GM12873 (cell line): ENCODE measurements around the gene UPK3A.

Experiments used
- TF ChIP-seq, protein P1 (sequence below): IDR thresholded peaks from 2 replicates; pipeline ENCODE4 v1.5.1; 2012; ENCODE audit warnings: low read depth, mild to moderate bottlenecking, moderate library complexity, low read length, control low read depth; ENCODE audit not compliant: insufficient read depth; ENCODE audit errors: missing control alignments

The UPK3A gene

DNA sequence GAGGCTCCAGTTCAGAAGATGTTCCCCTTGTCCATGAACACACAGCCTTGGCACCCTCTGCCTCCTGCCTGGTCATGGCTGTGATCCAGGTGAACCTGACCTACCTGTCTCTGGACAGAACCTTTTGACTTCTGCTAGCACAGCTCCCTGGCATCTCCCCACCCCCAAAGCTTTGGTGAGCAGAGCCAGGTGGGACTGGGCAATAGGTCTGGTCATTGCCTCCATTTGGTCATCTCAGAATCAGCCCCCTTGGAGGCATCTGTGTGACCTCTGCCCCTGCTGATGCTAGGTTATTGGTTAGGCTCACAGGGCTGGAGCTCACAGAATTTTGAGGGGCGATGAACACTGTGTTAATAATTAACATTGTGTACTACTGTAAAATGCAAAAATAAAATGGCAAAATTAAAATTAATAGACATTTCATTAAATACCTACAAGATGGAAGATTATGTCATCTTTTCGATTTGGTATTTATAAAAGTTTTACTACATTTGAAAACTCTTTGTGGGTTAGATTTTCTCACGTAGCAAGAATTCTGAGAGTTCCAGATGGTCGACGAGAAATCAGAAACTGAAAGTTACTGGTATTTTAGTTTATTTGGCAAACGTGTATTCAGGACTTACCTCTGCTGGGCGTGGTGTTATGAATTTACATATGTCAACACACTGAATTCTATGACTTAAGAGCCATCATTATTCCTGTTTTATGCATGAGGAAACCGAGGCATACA lies 35.8 kb upstream of the UPK3A start:
- TF ChIP-seq, protein P1, sequence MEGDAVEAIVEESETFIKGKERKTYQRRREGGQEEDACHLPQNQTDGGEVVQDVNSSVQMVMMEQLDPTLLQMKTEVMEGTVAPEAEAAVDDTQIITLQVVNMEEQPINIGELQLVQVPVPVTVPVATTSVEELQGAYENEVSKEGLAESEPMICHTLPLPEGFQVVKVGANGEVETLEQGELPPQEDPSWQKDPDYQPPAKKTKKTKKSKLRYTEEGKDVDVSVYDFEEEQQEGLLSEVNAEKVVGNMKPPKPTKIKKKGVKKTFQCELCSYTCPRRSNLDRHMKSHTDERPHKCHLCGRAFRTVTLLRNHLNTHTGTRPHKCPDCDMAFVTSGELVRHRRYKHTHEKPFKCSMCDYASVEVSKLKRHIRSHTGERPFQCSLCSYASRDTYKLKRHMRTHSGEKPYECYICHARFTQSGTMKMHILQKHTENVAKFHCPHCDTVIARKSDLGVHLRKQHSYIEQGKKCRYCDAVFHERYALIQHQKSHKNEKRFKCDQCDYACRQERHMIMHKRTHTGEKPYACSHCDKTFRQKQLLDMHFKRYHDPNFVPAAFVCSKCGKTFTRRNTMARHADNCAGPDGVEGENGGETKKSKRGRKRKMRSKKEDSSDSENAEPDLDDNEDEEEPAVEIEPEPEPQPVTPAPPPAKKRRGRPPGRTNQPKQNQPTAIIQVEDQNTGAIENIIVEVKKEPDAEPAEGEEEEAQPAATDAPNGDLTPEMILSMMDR, result no peak

DNA sequence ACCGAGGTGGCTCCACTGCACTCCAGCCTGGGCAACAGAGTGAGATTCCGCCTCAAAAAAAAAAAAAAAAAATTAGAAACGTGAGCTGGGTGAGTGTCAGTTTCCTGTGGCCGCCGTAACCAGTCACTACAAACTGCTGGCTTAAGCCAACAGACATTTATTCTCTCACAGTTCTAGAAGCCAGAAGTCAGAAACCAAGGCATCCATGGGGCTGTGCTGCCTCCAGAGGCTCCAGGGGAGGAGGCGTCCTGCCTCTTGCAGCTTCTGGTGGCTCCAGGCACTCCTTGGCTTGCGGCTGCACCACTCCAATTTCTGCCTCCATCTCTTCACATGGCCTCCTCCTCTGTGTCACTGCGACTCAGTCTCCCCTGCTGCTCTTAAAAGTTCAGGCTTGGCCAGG lies 32.9 kb upstream of the UPK3A start:
- TF ChIP-seq, protein P1, result peak; percentile 26

DNA sequence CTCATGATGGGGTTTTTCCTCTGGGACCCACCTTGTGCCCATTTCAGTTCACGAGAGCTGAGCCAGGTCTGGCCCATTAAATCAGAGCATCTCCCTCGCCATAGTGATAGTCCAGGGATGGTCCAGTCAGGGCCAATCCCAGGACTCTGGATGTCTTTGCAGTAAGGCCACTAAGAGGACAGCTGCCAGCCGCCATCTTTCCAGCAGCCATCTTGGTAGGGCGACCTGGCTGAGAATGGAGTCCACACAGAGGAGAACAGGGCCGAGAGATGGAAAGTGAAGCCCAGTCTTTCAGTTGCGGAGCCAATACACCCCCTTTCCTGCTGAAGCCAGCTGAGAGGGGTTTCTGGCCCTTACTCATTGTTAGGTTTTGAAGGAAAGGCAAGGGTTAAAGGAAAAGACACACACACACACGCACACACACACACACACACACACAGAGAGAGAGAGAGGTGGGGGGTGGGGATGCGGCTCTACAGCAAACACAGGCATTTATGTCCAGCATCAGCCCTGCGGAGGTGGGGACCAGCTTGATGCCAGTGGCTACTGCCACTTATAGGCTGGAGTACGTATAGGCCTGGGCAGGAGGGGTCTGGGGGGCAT lies 31.6 kb upstream of the UPK3A start:
- TF ChIP-seq, protein P1, result no peak

DNA sequence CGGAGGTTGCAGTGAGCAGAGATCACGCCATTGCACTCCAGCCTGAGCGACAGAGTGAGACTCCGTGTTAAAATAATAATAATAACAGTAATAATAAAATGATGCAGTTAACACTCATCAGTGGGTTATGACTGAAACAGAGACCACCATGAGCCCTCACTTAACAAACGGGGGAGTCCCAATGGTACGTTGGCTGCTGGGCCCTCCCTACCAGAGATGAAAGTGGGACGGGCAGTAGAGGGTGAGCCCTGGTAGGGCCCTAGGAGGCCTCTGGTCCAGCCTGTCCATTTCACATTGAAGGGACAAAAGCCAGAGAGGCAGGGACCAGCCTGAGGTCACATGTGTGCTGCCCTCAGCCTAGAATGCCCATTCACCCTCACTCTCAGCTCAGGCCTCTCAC lies 30.4 kb upstream of the UPK3A start:
- TF ChIP-seq, protein P1, result no peak

DNA sequence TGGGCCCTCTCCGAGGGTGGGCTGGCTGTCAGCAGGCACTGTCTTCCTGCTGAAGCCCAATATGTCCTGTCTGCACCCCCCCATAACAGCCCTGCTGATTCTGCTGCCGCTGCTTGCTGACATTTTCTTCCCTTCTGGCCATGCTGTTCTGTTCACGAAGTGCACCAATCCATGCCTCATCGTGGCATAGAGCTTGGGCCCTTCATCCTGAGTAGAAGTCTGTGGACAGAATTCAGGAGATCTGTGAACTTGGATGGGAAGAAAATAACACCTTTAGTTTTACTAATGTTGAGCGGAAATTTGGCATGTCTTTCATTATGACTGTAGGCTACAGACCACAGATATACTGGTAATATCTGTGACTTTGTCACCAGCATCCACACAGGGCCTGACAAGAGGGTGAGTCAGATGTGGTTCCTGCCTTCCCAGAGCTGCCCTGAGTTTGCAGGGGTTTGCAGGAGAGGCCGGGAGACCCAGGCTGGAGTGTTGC lies 29.9 kb upstream of the UPK3A start:
- TF ChIP-seq, protein P1, result no peak

DNA sequence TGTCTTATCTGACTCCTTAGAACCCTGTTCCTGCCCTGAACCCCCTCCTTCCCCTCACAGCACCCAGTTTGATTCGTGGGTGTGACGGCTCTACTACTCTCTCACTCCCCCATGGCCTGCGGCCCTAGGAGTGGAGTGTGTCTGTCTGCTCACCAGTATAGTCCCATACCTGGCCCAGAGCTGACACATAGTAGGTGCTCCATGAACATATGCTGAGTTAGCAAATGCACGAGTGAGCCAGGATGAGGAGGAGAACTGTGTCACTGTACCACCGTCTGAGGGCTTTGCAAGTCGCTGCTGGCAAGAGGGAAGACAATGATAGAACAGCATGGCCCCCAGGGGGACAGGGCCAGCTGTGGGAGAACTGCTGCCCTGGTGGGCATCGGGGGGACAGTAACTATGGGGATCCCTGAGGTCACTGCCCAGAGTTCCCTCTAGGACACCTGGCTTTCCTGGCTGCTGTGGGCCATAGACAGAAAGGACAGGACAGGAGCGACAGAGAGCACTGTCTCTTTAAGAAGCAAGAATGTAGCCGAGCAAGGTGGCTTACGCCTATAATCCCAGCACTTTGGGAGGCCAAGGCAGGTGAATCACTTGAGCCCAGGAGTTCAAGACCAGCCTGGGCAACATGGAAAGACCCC lies 24.9 kb upstream of the UPK3A start:
- TF ChIP-seq, protein P1, result no peak

DNA sequence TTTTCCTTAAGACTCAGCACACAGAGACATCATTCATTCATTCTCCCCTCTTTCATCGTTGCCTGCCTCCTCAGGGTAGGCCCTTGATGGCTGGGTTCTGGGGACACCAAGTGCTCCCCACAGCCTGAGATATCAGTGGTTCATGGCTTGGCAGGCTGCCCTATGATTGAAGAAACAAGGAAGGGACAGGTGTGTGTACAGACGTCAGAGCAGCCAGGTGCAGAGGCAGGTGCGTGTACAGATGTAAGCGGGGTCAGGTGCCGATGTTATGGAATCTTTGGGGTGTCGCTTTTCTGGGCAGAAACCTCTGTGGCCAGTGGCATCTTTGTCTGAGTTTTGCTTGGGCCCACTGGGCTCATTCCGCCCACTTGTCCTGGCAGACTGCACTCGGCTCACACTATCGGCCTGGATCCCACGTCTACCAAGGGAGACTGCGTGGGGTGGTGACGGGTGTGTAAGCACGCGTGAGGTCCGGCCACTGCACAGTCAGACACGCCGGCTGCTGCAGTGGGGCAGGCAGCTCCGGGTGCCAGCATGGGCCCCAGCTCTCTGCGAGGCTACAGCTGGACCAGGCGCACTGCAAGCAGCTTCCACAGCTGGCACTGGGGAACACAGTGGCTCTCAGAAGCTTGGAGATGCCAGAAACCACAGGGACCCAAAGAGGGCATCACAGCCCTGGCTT lies 23.2 kb upstream of the UPK3A start:
- TF ChIP-seq, protein P1, result no peak
